Activated CD4-positive, alpha-beta T cell treated with anti-CD3 and anti-CD28 coated beads, Interleukin-2, amount 10 ng/mL, durations not matched to agents 24 days and 14 days (primary cell): ENCODE measurements around the gene CCDC6. TPM values are rescaled to one million over a fixed set of nuclear protein-coding genes. Genes with fewer than 3 reads are reported as not detected.

Experiments used
- DNase-seq: peaks from one replicate; pipeline ENCODE4 v3.0.0; 2022
- H3K27ac Mint-ChIP-seq: one replicate; pipeline ENCODE4 v1.8.0; 2022; ENCODE audit warnings: mild to moderate bottlenecking, mixed read lengths
- H3K27me3 Mint-ChIP-seq: one replicate; pipeline ENCODE4 v1.8.0; 2022; ENCODE audit warnings: mixed read lengths
- H3K36me3 Mint-ChIP-seq: one replicate; pipeline ENCODE4 v1.8.0; 2022; ENCODE audit warnings: low read depth, mild to moderate bottlenecking, mixed read lengths
- H3K4me1 Mint-ChIP-seq: one replicate; pipeline ENCODE4 v1.8.0; 2021; ENCODE audit warnings: mixed read lengths
- H3K4me3 Mint-ChIP-seq: one replicate; pipeline ENCODE4 v1.8.0; 2022; ENCODE audit warnings: mild to moderate bottlenecking, moderate library complexity, mixed read lengths
- H3K9me3 Mint-ChIP-seq: one replicate; pipeline ENCODE4 v1.8.0; 2021; ENCODE audit warnings: mixed read lengths
- intact Hi-C: fragments of 100-400 bp; cut with micrococcal nuclease; formaldehyde crosslinking; loops from one replicate; pipeline ENCODE4 v1.15.1; 2023
- total RNA-seq: library from RNA; stranded (reverse); gene quantifications from 2 replicates; pipeline ENCODE4 v1.2.3, GENCODE V29; 2022

Gene CCDC6
- total RNA-seq, 1 donor from 2014 or later: 85.1 TPM

GRCh38 chr10:59844436-59844835, 61.9 kb downstream of the CCDC6 start:
- intact Hi-C loops: no loop called here
- H3K9me3 Mint-ChIP-seq: peaks cover 5% of the 10 kb centered on the region
- no peak overlapping the region for H3K4me3 Mint-ChIP-seq
- H3K27ac Mint-ChIP-seq: peak overlapping the region; percentile 29
- H3K27me3 Mint-ChIP-seq: no peaks in the 10 kb centered on the region
- H3K4me1 Mint-ChIP-seq: peaks cover 17% of the 10 kb centered on the region
- H3K36me3 Mint-ChIP-seq: peaks cover 54% of the 10 kb centered on the region
- DNase-seq: no peak

DNA sequence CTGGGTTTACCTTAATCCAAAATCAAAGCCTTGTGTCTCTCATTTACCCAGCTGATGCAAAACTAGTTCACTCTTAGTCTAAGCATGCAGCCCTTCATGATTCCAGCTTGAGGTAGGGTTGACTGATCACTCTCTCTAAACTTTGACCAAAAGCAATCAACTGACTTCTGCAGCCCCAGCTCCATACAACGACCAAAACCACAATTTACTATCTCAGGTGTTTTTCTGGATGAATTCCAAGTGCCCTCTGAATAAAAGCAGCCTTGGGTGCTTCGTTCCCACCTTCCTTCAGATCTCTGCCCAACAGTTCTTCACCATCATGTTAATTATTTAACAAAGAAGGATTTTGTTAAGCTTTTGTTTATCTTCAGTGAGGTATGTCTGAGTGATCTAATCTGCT, 62.6 kb downstream of the CCDC6 start:
- Mint-ChIP-seq H3K9me3 (peaks cover 5% of the 10 kb centered on the region), H3K4me1 (peaks cover 19% of the 10 kb centered on the region), H3K27ac (no peak overlapping the region), H3K27me3 (no peaks in the 10 kb centered on the region), H3K36me3 (peaks cover 51% of the 10 kb centered on the region), H3K4me3 (no peak overlapping the region)
- intact Hi-C loops: no loop called here
- DNase-seq: no peak

- Mint-ChIP-seq H3K27ac (no peak overlapping the region), H3K4me3 (no peak overlapping the region), H3K36me3 (peaks cover 42% of the 10 kb centered on the region), H3K4me1 (peaks cover 24% of the 10 kb centered on the region), H3K27me3 (no peaks in the 10 kb centered on the region), H3K9me3 (peaks cover 5% of the 10 kb centered on the region)
- intact Hi-C loops: no loop called here
- no peak for DNase-seq
Measured at GRCh38 chr10:59839576-59839975, 66.8 kb downstream of the CCDC6 start.

DNA sequence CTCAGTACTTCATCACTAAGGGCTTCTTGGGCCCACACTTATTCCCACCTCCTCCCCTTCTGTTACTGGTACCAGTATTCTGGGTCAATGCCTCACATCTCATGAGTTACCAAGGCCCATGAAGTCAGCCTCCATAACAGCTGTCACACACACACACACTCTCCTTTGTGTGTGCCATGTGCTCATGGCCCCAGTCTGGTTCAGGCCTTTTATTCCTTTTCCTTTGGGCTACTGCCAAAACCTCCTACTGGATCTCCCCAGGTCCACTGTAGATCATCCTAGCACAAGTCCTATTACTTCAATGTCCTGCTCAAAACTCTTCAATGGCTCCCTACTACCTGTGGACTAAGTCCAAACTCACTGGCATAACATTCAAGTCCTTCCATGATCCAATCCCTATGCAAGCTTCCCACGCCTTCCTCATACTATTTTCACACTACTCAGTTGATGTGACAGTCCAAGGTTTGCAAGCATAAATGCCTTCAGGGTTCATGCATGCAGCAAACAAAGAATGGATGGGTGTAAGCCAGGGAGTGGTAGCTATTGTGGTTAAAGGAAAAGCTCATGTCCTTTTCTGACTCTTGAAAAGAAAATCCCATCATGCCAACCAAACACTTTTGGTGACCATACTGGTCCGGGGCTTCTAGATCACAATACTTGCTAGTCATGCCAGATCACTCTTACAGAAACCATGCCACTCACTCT, 68.1 kb downstream of the CCDC6 start:
- Mint-ChIP-seq H3K4me1 (peaks cover 28% of the 10 kb centered on the region), H3K9me3 (peaks cover 5% of the 10 kb centered on the region), H3K36me3 (peaks cover 40% of the 10 kb centered on the region), H3K4me3 (no peak overlapping the region), H3K27me3 (no peaks in the 10 kb centered on the region), H3K27ac (no peak overlapping the region)
- intact Hi-C loops: no loop called here
- no peak for DNase-seq

GRCh38 chr10:59833810-59834209, 72.5 kb downstream of the CCDC6 start:
- intact Hi-C loops: no loop called here
- H3K36me3 Mint-ChIP-seq: peaks cover 53% of the 10 kb centered on the region
- DNase-seq: no peak
- H3K27me3 Mint-ChIP-seq: no peaks in the 10 kb centered on the region
- no peak overlapping the region for H3K4me3 Mint-ChIP-seq
- H3K4me1 Mint-ChIP-seq: peaks cover 44% of the 10 kb centered on the region
- no peaks in the 10 kb centered on the region for H3K9me3 Mint-ChIP-seq
- peak overlapping the region; percentile 25 for H3K27ac Mint-ChIP-seq

DNA sequence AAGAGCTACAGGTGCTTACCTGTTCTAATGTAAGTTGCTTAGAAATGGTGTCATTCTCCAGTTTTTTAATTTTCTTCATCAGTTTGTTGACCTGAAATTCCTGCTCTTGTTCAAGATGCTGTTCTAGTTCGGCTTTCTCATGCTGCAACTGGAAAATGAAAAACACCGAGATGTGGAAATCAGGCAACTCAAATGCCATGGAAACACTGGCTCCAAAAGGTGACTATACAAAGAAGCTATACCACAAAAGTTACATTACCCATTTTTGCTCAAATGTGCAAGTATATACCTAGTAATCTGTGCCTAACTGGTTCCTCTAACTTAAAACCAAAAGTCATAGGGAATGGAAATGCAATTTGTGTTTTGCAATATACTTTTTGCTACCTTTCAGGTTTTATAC, 73.8 kb downstream of the CCDC6 start:
- Mint-ChIP-seq H3K27me3 (no peaks in the 10 kb centered on the region), H3K27ac (peak overlapping the region; percentile 37), H3K9me3 (no peaks in the 10 kb centered on the region), H3K4me1 (peaks cover 38% of the 10 kb centered on the region), H3K36me3 (peaks cover 46% of the 10 kb centered on the region), H3K4me3 (no peak overlapping the region)
- intact Hi-C loops: no loop called here
- DNase-seq: no peak

DNA sequence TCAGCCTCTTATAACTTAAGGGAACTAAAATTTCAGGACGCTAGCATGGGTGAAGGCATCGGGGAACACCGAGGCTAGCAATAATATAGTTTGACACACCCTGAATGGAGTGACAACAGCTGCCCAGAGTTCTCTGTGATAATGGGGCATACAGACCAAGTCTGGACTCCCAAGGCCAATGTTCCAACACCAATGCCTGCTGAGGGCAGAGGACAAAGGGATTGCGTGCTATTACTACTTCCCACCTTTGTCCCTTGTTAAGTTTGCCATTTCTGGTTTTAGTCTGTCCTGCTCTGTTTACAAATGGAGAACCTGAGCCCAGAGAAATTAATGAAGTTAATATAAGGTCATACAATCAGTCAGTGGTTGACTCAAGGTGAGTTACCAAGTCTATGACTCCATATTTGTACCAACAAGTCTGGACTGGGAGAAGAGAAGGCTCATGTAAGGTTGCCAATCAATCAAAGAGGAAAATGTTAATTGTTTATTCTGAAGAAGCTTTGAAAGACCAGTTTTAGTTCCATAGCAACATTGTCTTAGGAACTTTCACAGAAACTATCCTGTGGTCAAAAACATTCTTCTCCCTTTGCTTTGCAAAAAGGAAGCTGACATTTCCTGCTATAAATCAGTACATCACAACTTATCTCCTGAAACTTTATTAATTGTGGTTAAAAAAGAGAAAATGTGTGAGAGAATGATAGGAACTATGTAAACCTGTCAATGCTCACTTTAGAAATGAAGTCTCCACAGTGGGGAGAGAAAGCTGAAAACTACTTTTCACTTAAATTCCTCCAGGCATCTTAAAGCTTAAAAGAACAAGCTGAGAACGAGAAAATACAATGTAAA, 74.5 kb downstream of the CCDC6 start:
- no peak for DNase-seq
- Mint-ChIP-seq H3K4me1 (peaks cover 40% of the 10 kb centered on the region), H3K36me3 (peaks cover 48% of the 10 kb centered on the region)

GRCh38 chr10:59830601-59831259, 75.6 kb downstream of the CCDC6 start:
- peak; percentile 75 for DNase-seq
- H3K27me3 Mint-ChIP-seq: no peaks in the 10 kb centered on the region
- H3K4me1 Mint-ChIP-seq: peaks cover 39% of the 10 kb centered on the region
- no peak overlapping the region for H3K27ac Mint-ChIP-seq
- H3K4me3 Mint-ChIP-seq: no peak overlapping the region
- no peaks in the 10 kb centered on the region for H3K9me3 Mint-ChIP-seq
- peaks cover 58% of the 10 kb centered on the region for H3K36me3 Mint-ChIP-seq
- intact Hi-C loops: loop anchor here (2.0 kb wide), 1 partner anchor 50 kb away; no protein-coding TSS in a partner anchor

More for the DNA sequence above, 74.5 kb downstream of the CCDC6 start:
- Mint-ChIP-seq H3K9me3 (no peaks in the 10 kb centered on the region), H3K4me3 (no peak overlapping the region), H3K27ac (peak overlapping the region; percentile 37), H3K27me3 (no peaks in the 10 kb centered on the region)
- intact Hi-C loops: loop anchor here (2.0 kb wide), 1 partner anchor 49 kb away; no protein-coding TSS in a partner anchor

GRCh38 chr10:59829601-59830000, 76.8 kb downstream of the CCDC6 start:
- Mint-ChIP-seq H3K4me3 (no peak overlapping the region), H3K4me1 (peaks cover 32% of the 10 kb centered on the region)
- intact Hi-C loops: loop anchor here (1.0 kb wide), 1 partner anchor 76 kb away; no protein-coding TSS in a partner anchor

GRCh38 chr10:59829024-59829423, 77.3 kb downstream of the CCDC6 start:
- DNase-seq: no peak
- peaks cover 7% of the 10 kb centered on the region for H3K9me3 Mint-ChIP-seq
- peaks cover 67% of the 10 kb centered on the region for H3K36me3 Mint-ChIP-seq
- no peak overlapping the region for H3K4me3 Mint-ChIP-seq
- H3K27ac Mint-ChIP-seq: peak overlapping the region; percentile 48
- intact Hi-C loops: loop anchor here (1.0 kb wide), 1 partner anchor 76 kb away; no protein-coding TSS in a partner anchor
- peaks cover 32% of the 10 kb centered on the region for H3K4me1 Mint-ChIP-seq
- no peaks in the 10 kb centered on the region for H3K27me3 Mint-ChIP-seq

More at GRCh38 chr10:59829601-59830000, 76.8 kb downstream of the CCDC6 start:
- H3K9me3 Mint-ChIP-seq: peaks cover 4% of the 10 kb centered on the region
- DNase-seq: no peak
- H3K27ac Mint-ChIP-seq: peak overlapping the region; percentile 48
- no peaks in the 10 kb centered on the region for H3K27me3 Mint-ChIP-seq
- peaks cover 64% of the 10 kb centered on the region for H3K36me3 Mint-ChIP-seq

- peaks cover 56% of the 10 kb centered on the region for H3K36me3 Mint-ChIP-seq
- peaks cover 17% of the 10 kb centered on the region for H3K4me1 Mint-ChIP-seq
- no peak for DNase-seq
- H3K4me3 Mint-ChIP-seq: no peak overlapping the region
- H3K9me3 Mint-ChIP-seq: peaks cover 7% of the 10 kb centered on the region
- intact Hi-C loops: no loop called here
- H3K27me3 Mint-ChIP-seq: no peaks in the 10 kb centered on the region
- H3K27ac Mint-ChIP-seq: no peak overlapping the region
Measured at GRCh38 chr10:59825932-59826331, 80.4 kb downstream of the CCDC6 start.

DNA sequence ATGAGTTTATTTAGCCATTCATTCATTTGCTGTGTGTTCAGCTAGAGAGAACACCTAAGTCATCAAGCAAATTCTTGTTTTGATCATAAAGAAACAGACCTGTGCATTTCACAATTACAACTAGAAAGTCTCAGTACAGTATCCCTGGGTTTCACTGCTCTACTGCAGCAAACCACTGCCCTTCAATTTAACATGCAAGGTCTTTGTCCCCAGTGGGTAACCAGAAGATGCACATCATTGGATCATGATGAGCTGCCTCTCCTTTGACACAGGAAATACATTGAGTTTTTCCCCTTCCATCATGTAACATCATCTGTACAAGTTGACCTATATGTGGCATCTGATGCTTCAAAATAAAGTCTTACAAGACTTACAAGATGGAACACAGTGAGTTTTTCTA, 82.6 kb downstream of the CCDC6 start:
- DNase-seq: no peak
- H3K9me3 Mint-ChIP-seq: peaks cover 7% of the 10 kb centered on the region
- H3K27ac Mint-ChIP-seq: no peak overlapping the region
- peaks cover 41% of the 10 kb centered on the region for H3K36me3 Mint-ChIP-seq
- H3K27me3 Mint-ChIP-seq: no peaks in the 10 kb centered on the region
- intact Hi-C loops: no loop called here
- no peak overlapping the region for H3K4me3 Mint-ChIP-seq
- peaks cover 14% of the 10 kb centered on the region for H3K4me1 Mint-ChIP-seq

GRCh38 chr10:59823111-59823510, 83.2 kb downstream of the CCDC6 start:
- Mint-ChIP-seq H3K4me3 (no peak overlapping the region), H3K27ac (no peak overlapping the region), H3K36me3 (peaks cover 42% of the 10 kb centered on the region), H3K4me1 (peaks cover 13% of the 10 kb centered on the region), H3K27me3 (no peaks in the 10 kb centered on the region), H3K9me3 (peaks cover 7% of the 10 kb centered on the region)
- DNase-seq: no peak
- intact Hi-C loops: no loop called here

- Mint-ChIP-seq H3K9me3 (peaks cover 7% of the 10 kb centered on the region), H3K27me3 (no peaks in the 10 kb centered on the region), H3K27ac (no peak overlapping the region), H3K36me3 (peaks cover 37% of the 10 kb centered on the region), H3K4me1 (peaks cover 14% of the 10 kb centered on the region), H3K4me3 (no peak overlapping the region)
- intact Hi-C loops: no loop called here
- no peak for DNase-seq
Measured at GRCh38 chr10:59820471-59820870, 85.9 kb downstream of the CCDC6 start.
